ENCODE measurements around the gene CEBPZ.

CEBPZ gene

GRCh38 chr2:37180006-37180639 is 51.3 kb downstream of the CEBPZ start:
- FAIRE-seq (no peak), DNase-seq (ENCODE audit: insufficient read length, low spot score) (no peak)
- TF ChIP-seq POLR2A (IDR thresholded peaks at IDR 0.05; ENCODE audit: low read depth, low read length): no peak

DNA sequence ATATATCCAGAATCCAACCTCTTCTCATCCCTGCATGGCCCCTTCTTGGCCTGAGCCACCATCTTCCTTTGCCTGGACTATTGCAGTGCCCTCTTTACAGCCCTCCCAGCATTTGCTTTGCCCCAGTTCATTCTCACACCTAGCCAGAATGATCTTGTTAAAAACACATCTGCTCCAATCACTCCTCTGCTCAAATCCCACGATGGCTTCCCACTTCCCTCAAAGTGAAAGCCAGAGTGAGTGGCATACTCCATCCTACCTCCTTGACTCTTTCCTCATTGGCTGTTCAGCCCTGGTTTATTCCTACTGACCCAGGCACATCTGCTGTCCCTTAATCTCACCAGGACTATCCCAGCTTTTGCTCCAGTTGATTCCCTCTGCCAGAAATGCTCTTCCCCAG is 57.7 kb downstream of the CEBPZ start:
- TF ChIP-seq POLR2A (IDR thresholded peaks at IDR 0.05; ENCODE audit: low read depth, low read length): no peak
- FAIRE-seq: no peak

GRCh38 chr2:37171624-37171950 is 59.8 kb downstream of the CEBPZ start:
- no peak for TF ChIP-seq POLR2A (IDR thresholded peaks at IDR 0.05; ENCODE audit: low read depth, low read length)
- no peak for FAIRE-seq
- no peak for DNase-seq (ENCODE audit: insufficient read length, low spot score)

More for the DNA sequence above, 57.7 kb downstream of the CEBPZ start:
- DNase-seq (ENCODE audit: insufficient read length, low spot score): no peak

- DNase-seq (ENCODE audit: insufficient read length, low spot score) (peak; percentile 38), FAIRE-seq (peak; percentile 69)
- TF ChIP-seq POLR2A (IDR thresholded peaks at IDR 0.05; ENCODE audit: low read depth, low read length): no peak
Measured at GRCh38 chr2:37168217-37168981, 63.0 kb downstream of the CEBPZ start.

GRCh38 chr2:37167636-37168180 is 63.7 kb downstream of the CEBPZ start:
- no peak for FAIRE-seq

DNA sequence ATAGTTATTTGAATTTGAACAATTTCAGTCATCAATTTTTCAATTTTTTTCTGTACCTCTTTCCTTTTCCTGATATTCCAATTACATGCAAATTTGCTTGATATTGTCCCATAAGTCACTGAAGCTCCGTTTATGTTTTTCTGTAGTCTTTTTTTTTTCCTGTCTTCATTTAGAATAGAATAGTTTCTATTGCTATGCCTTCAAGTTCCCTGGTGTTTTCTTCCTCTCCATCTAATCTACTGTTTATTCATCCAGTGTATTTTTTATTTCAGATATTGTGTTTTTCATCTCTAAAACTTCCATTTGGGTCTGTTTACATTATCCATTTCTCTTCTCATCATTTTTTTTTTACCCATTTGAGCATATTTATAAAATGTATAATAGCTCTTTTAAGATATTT is 66.6 kb downstream of the CEBPZ start:
- FAIRE-seq (no peak), DNase-seq (ENCODE audit: insufficient read length, low spot score) (no peak)
- no peak for TF ChIP-seq POLR2A (IDR thresholded peaks at IDR 0.05; ENCODE audit: low read depth, low read length)

More at GRCh38 chr2:37167636-37168180, 63.7 kb downstream of the CEBPZ start:
- TF ChIP-seq POLR2A (IDR thresholded peaks at IDR 0.05; ENCODE audit: low read depth, low read length): no peak
- DNase-seq (ENCODE audit: insufficient read length, low spot score): no peak

DNA sequence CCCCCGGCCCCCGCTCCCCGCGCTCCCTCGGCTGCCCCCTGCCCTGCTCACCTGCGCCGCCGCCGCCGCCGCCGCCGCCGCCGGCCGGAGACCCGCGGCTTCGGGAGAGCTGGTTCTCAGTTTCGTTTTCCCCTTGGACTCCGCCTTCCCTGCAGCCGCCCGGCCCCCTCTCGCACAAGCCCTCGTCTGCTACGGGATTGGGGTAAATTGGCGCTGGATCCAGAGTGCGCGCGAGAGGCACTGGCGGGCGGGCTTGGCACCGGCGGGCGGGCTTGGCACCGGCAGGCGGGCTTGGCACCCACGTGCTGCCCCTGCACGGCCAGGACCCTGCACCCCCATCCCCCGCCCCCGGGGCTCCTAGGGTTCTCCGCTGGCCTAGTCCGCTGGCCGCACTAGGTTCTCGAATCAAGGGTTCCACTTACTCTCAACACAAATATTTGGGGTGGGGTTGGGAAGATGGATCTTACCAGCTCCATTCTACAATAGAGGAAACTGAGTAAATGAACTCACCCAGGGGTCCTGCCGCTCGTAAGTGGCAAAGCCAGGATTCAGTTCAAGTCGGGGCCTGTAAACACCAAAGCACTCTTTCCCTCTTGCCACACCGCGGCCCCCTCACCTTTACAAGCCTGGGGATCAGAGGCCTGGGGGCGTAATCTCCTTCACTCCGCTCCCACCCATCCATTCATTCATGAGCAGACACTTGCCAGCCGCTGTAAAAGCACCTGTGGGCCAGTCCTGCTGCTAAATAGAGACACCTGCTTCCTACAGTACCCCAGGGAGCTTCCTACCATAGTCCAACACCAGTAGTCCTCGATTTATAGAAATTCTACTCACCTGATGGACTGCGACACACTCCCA is 74.3 kb downstream of the CEBPZ start, which contains the start of gene EIF2AK2:
Gene EIF2AK2, minus strand, starts transcription at position 124 of the 858 bp plus-strand sequence. CDS start 9,174 bp downstream, outside the sequence.
- DNase-seq (ENCODE audit: insufficient read length, low spot score) (peak; percentile 92), FAIRE-seq (no peak)
- TF ChIP-seq POLR2A (IDR thresholded peaks at IDR 0.05; ENCODE audit: low read depth, low read length): 0 out of 2 replicates have a peak, but pooled peaks have one; percentile 3

- peak; percentile 58 for DNase-seq (ENCODE audit: insufficient read length, low spot score)
- no peak for FAIRE-seq
- TF ChIP-seq POLR2A (IDR thresholded peaks at IDR 0.05; ENCODE audit: low read depth, low read length): 0 out of 2 replicates have a peak, but pooled peaks have one; percentile 2
Measured at GRCh38 chr2:37156071-37156856, 75.1 kb downstream of the CEBPZ start.

- TF ChIP-seq POLR2A (IDR thresholded peaks at IDR 0.05; ENCODE audit: low read depth, low read length): no peak
- DNase-seq (ENCODE audit: insufficient read length, low spot score): no peak
- no peak for FAIRE-seq
Measured at GRCh38 chr2:37154785-37155184, 76.6 kb downstream of the CEBPZ start.

DNA sequence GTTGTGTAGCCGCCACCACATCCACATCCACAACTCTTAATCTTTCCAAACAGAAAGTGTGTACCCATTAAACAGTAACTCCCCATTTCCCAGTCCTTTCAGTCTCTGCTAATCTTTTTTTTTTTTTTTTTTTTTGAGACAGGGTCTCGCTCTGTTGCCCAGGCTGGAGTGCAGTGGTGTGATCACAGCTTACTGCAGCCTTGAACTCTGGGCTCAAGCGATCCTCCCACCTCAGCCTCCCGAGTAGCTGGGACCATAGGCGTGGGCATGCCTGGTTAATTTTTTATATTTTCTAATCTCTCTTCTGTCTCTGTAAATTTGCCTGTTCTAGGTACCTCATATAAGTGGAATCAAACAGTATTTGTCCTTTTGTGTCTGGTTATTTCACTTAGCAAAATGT is 78.2 kb downstream of the CEBPZ start:
- no peak for TF ChIP-seq POLR2A (IDR thresholded peaks at IDR 0.05; ENCODE audit: low read depth, low read length)
- no peak for DNase-seq (ENCODE audit: insufficient read length, low spot score)
- FAIRE-seq: no peak

All from H54 (cell line).